Measurements from ENCODE around the gene TFEB.

The TFEB gene

DNA sequence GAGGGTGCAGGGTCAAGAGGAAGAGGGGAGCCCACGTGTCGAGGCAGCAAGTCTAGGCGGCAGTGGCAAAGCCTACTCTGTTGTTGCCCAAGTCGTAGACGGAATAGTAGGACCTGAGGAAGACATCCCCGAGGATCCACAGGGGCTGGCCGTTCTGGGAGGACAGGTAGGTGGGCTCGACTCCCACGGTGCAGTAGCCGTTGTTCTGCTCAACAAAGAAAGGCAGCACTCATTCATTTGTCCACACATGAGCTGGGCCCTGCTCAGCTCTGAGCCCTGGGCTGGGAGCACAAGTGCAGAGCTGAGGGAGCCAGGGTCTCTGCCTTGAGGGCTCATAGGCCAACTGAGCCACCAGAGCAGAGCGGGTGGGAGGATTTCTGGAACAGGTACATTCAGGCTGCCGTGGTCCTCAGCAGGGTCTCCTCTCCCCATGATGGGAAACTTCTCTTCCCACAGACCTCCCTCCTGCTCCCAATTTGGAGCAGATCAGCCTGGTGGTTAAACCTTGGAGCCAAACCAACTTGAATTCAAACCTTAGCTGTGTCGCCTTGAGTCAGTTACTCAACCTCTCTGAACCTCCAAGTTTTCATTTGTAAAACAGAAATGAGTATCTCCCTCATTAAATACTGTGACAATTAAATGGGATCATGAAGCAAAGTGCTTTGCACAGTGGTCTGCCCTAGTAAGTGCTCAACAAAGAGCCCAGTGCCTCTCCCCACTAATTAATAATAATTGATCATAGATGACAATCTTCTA lies 1.6 kb upstream of the TFEB start:
- DNase-seq: no peak

DNA sequence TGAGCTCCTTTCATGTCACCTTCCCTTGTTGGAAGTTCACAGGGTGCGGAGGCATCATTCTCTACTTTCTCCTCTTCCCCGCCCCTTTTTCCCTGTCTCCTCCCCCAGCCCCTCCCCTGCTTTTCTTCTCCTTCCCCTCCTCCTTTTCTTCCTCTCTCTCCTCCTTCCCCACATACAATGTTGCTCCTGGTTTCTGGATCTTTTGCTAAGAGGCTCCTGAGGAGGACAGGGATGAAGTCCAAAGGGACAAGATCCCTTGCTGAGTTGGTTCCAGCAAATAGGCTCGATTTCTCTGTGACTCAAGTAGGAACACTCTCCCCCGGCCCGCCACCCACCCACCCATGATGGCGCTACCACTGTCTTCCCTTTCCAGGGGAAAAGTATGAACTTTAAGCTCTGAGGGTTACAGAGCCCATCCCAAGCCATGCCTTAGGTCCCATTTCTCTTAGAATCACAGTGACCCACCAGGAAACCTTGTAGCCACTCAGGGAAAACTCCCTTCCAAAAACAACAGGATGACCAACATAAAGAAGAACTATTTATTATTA lies 852 bp upstream of the TFEB start:
- no peak for DNase-seq

DNA sequence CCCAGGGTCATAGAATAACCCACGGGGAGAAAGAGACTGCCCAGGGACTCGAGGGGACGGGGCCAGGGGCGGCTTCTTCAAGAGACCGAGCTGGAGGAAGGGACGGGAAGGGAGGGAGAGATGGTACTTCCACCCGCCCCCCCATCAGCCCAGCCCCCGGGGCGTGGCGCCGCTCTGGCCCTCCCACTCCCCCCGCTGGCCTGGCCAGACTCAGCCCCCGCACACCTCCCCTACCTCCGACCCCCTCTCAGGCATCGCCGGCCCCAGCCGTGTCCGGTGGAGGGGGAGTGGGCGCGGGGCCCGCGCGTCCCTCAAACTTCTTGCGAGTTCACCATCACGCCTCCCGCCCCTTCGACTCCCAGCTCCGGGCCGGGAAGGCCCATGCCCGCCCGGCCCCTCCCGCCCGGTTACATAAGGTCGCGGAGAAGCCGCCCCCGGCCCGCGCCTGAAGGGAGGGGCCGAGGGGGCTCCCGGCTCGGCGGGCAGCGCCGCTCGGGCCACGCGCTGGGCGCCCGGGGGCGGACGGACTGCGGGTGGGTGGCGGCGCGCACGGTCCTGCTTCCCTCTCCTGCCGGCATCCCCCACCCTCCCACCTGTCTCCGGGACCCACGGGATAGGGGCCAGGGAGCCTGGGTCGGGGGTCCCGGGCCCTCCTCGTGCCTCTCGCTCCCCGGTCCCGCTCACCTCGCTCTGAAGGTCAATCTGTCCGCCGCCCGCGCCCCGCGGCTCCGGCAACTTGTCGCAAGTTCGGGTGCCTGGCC lies 562 bp downstream of the TFEB start:
- peak; percentile 58 for DNase-seq

DNA sequence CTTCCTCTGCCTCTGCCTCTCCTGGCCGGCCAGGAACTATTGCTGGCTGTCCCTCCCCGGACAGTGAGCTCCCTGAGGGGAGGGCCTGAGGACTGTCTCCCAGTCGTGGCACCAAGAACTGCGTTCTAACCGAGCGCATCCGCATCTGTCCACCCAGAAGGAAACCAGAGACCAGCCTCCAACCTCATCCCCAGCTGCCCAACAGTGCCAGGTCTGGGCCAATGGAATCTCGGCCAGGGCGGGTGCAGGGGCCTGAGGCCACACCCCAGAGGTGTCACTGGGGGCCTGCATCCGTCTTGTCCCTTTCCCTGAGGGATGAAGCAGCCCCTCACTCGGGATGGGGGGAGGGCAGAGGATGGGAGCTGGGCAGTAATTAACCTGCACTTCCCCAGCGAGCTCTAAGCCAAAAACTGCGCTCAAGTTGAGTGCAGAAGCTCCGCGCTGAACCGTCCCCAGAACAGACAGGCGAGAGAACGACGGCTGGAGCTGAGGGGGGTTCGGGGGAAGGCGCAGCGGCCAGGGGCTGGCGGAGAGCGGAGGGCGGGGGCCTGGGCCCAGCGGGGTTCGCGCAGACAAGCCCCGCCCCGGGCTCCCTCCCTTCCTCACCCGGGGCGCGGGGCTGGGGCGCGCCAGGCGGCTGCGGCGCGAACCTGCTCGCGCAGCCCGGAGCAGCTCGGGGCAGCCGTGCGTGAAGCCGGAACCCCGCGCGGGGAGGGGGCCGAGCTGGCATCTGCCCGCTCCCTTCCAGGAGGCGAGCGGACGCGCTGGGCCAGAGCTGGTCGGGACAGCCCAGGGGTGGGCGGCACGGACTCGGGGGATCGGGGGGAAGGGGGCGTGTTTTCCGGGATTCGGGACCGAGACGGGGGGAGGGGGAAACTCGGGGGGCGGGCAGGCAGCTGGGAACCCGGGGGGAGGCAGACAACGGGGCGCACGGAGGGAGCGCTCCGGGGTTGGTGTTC lies 1.4 kb downstream of the TFEB start:
- DNase-seq: peak; percentile 83

DNA sequence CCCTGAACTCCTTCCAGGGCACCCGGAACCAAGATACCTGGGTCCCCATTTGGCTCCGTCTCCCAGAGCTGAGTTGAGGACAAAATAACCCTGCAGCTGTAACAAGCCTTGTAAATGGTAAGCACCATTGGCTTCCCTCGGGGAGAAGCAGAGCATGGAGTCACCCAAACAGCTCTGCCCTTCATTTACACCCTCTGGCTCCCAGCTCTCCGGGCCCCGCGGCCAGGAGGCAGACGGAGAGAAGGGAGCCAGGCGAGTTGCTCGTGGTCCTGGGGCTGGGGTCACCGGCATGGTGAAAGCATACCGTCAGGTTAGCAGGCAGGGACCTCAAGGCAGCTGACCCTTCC lies 2.1 kb downstream of the TFEB start:
- no peak for DNase-seq

DNA sequence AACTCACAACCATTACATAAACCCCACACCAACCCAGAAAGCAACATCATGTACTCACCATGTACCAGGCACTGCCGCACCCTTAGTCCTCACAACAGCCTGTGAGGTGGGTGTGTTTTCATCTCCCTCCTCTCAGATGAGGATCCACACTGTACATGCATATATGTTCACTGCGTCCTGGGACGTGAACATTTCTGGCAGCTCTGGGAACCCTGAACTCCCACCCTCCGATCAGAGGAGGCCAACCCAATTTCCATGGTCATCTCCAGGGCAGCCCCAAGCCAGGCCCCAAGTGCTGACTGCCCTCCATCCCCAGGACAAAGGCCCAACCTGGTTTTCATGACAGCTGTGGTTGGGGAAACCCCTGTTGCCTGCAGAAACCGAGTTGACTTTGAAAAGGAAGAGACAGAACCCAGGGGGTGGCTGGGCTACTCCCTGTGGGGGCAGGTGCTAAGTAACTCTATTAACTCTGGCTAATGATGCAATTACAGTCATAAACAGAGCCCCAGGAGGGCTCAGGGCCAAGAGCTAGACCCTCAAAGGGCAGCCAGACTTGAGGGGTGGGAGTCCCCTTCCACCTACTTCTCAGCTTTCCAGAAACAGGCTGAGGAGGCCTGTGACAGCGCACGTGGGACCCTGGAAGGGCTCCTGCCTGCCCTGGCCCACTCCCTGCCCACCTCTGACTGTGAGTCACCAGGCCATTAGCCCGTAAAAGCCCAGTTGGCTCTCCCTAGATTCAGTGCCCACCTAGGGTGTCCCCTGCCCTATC lies 2.6 kb downstream of the TFEB start:
- DNase-seq: no peak

DNA sequence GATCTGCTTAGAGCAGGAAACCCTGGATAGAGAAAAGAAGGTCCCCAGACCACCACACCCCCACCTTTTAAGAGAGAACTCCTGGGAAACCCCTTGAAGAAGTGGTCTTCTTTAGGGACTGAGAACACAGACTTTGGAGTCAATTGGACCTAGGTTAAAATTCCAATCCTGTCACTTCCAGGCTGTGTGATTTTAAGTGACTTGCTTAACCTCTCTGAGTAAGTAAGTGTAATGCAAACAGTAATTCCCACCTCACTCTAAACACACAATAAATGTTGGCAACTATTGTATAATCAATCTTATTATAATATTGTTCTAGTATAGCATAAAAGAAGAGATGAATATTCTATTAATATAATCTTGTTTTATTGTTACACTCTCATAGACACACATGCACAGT lies 3.3 kb downstream of the TFEB start:
- DNase-seq: no peak

DNA sequence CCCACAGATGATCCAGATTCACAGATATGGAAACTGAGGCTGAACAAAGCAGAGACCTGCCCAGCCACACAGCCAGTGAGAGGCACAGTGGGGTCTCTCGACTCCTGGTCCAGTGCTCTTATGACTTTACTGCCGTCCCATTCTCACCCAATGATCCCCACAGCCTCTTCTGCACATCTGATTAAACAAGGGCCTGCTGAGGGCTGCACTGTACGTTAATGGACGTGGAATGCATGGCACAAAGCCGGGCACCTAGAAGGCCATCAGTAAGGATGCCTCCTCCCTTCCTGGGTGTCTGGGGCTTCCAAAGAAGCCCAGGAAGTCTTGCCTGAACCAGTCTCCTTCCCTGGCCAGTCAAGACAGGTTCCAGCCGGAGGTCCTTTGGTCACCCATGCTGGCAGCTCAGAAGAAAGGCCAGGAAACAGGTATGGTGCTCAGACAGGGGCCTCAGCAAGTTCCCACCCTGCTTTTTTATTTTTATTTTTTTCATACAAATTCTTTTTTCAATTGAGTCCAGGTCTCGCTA lies 3.8 kb downstream of the TFEB start:
- DNase-seq: no peak

DNA sequence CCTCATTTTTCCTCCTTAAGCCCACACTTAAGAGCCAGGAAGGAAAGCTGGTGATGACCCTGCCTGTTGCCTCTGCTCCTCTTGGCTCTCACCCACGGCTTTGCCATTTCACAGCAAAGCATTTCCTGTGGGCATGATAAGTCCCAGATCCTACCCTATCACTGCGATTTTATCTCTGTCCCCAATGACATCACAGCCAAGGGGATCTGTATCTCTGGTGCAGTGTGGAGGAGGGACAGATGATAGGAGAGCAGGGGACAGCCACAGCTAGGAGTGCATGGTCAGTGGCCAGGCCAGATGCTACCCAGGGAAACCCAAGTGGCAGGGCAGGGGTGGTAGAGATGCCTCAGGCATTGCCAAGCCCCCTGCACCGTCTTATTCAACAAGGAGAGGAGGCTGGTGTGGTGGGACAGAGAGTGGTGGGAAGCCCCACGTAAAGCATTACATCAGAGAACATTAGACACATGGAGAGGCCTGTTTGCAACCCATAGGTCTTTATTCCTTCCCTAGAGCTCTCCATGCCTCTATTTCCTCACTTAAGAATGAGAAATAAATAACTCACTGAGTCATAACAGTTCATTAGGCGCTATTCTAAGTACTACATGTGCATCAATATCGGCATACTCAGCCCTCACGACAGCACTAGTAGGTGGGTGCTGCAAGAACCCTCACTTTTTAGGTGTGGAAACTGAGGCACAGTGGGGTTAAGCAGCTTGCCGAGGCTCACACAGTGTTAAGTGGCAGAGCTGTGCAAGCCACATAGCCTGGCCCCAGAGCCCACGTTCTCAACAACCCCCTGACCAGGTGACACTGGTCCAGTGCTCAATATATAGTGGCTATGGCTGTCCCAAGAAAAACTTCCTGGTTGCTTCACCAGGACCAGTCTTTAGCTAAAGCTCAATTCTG lies 4.6 kb downstream of the TFEB start:
- no peak for DNase-seq

DNA sequence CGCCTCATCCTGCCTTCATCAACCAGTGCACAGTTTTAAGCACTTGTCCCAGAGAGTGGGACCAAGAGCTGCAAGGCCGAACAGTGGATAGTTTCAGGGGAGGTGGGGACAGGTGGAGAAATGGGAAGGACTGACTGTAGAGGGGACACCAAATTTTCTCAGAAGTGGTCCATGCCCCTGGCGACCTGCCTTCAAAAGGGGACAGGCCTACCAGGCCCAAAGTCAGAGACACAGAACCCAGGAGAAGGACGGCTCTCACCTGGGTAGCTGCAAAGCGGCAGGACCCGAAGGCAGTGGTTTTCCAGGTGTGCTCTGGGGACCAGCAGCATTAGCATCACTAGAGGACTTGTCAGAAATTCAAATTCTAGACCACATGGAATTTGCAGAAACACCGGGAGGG lies 5.8 kb downstream of the TFEB start:
- no peak for DNase-seq

DNA sequence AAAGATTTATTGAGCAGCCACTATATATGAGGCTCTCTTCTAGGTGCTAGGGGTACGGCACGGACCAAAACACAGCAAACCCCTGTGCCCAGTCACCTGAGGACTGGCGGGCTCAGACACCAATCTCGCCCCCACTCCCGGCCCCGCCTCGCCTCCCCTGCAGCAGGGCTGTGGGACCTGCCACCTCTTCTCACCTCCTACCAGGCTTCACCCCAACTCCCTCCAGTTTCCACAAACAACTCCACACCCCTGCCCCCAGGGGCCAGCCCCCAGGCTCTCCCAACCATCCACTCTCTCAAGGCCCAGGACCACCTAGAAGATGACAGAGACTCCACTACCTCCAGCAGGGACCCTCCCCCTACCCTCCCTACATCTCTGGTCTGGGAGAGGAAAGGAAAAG lies 6.5 kb downstream of the TFEB start:
- no peak for DNase-seq

DNA sequence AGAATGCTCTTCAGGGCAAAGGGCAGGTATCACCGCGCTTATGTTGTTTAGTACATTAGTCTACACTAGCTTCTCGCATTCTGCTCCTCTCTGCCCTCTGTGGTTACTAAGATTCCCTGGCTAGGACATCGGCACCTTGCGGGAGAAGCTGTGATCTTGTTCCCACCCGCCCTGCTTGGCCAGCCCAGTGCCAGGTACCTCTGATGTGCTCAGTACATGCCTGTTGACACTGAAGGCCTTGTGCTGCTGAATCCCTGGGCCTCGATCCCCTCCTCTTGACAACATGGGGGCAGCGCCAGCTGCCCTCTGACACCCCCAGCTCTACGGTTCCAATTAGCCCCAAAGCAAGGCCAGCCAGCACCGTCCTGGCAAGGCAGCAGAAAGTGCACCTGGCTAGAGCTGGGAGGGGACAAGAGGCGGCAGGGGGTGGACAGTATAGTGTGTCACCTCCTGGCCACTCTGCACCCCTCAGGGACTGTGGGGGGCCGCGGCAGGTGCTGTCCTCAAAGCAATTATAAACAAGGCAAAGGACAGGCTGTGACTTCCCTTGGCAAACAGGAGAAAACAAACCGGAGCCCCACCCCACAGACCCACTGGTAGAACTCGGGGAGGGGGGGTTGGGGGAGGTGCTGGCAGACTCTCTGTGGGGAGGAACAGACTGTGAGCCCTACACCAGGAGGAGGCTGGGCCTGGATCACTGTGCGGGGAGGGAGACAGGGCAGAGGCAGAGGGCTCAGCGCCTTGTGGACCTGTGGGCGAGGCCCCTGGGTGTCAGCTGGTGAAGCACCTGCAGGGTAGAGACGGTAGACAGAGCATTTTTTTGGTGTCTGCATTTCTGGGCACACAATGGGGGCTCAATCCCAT lies 7.1 kb downstream of the TFEB start:
- DNase-seq: peak; percentile 87

DNA sequence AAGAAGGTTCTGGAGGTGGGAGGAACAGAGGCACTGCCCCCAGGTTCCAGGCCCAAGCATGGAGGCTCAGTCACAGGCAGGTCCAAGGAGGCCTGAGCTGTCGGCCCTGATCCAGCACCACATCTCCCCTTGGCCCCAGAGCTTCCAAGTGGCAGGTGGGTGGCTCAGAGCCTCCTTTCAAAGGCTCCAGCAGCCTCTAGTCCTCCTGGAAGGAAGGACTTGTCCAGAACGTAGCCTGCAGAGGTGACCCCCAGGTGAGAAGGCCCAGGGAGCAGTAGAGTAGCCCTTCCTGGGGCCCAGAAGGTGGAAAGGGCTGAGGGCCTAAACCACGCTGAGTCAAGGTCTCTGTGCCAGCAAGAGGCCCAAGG lies 7.7 kb downstream of the TFEB start:
- DNase-seq: no peak

DNA sequence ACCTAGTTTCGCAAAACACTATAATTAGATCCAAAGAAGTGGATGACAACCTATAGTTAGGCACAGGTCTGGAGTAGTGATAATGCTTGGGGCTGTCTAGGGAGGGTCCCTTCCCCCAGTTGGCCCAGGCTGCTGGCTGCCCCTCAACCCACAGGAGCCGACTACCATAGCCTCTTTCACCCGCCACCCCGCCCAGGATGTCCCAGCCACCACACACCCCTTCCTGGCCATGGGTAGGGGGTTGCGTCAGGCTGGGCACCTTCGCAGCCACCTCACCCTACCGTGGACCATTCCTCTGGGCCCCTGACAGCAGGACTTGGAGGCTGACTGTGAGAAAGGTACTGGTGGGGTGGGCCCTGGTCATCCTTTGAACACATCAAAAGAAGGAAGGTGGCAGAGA lies 8.5 kb downstream of the TFEB start:
- no peak for DNase-seq

DNA sequence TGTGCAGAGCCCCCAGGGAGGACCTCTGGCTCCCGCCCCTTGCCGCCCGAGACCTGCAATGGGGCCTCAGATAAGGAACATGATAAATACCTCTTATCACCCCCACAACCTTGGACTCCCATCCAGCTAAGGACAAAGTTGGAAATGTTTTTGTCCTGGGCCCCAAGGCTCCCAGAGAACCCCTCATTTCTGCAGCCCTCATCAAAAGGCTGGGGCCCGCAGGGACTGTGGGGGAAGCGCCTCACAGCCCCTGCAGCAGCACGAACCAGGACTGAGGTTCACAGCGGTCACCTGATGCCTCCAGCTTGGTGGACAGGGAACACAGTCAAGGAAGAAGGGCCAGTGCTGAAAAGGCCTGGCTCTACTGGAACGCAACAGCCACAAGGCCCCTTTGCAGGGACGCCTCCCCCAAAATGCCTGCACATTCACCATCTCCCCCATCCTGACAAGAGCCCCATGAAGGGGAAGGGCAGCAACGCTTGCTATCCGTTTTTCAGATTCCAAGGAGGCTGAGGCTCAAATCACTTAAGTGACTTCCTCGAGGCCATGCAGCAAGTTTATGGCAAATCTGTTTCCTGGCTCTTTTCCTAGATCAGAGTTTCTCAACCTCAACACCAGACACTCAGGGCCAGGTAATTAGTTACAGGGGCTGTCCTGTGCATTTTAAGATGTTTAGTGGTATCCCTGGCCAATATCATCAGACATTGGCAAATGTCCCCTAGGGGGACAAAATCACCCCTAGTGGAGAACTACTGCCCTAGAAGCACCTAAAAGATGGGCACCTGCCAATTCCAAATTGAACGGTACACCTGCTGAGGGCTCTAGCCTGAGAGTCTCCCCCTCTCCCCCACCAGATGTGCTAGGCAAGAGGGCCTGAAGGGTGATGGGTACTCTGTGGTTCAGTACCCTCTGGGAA lies 10.6 kb downstream of the TFEB start:
- no peak for DNase-seq

DNA sequence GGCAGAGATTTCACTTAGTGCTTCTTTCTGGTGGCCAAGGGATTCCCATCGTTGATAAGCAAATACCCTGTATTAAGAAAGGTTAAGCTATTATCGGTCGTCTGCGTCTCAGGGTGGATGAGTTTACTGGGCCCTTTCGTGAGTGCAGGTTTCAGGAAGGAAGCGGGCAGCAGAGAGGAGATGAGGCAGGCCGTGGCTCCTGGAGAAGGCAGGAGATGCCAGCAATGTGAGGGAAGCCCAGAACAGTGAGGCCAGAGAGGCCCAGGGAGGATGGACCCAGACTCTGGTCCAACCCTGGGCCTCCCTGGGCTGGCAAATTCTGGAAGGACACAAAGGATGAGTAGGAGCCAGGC lies 11.2 kb downstream of the TFEB start:
- no peak for DNase-seq

DNA sequence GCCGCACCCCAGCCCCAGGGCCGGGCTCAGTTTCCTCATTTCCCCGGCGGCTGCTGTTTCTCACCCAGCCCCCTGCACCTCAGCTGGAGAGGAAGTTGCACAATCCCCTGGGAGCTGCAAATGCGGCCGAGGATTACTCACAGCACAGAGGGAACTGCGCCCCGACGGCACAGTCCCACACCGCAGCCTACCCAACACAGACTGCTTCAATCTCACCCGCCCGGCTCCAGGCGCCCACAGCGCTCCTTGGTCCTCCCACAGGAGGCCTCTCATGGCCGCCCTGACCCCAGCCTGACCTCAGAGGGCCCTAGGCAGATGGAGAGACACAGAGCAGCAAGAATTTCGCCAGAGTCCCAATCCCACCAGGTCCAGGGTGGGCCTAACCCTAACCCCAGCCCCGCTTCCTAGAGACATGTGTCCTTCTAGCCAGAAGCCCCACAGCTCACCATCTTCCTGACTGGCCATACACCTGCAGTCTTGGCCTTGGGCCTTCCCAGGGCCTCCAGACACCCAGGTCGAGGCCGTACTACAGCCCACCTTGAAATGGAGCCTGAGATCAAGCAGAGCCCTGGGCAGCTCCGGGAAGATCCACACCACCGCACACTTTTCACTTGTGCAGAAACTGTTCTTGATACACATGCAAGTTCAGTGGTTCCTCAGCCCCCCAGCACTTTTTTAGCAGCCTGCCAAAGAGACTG lies 11.7 kb downstream of the TFEB start:
- no peak for DNase-seq

DNA sequence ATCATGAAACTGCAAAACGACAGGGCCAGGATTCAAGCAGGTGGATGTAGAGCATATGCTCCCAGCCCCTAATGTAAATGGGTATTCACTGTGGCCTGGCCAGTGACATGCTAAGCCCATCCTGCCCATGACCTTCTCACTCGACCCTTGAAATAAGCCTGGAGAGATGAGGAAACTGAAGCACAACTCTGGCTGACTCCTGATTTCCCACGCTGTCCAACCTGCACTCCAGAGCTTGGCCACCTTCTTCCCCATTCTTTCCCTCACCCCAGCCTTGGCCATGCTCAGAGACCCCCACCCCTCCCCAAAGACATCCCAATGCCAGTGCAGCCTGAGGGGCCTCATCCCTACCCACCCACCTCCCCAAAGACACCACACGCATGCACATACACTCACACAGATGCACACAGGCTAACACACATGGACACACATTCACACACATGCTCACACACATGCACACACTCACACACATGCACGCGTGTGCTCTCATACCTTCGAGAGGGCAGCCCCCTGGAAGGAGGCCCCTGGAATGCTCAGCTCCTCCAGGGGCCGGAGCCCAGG lies 12.4 kb downstream of the TFEB start:
- no peak for DNase-seq
